Thyroid gland (tissue), 4 donors: ENCODE data around the gene TFRC.

ENCODE experiments used
- CTCF ChIP-seq, 6 experiments: fragments of 200-600 bp in 3 of 6; fragments of 450-650 bp in 3 of 6; sonication (generic) in 3 of 6; IDR thresholded peaks; one replicate each; pipeline ENCODE4 v1.5.1; 2016 to 2019; ENCODE audit warnings: antibody characterized with exemption in 6 of 6, mild to moderate bottlenecking in 2 of 6, inconsistent platforms in 1 of 6, moderate library complexity in 1 of 6
- POLR2A ChIP-seq, 2 donors: fragments of 450-650 bp; IDR thresholded peaks; one replicate each; pipeline ENCODE4 v1.6.1; 2017; ENCODE audit warnings: antibody characterized with exemption in 2 of 2, mild to moderate bottlenecking in 2 of 2, moderate library complexity in 1 of 2

GRCh38 chr3:196082619-196082971 is 705 bp upstream of the TFRC start:
- TF ChIP-seq CTCF (IDR thresholded peaks at IDR 0.05) (no peak), POLR2A (IDR thresholded peaks at IDR 0.05) (no peak)
